HAP-1 (cell line): ENCODE data around the gene MDM2.

Source experiments
- DNase-seq, 2 experiments: peaks; one replicate each; pipeline ENCODE4 v3.0.0-alpha.2; 2016 to 2020; ENCODE audit warnings: low spot score in 2 of 2
- H3K27me3 ChIP-seq: fragments of 250-450 bp; sonication (Bioruptor Pico); 2 replicates; pipeline ENCODE4 v1.5.1; 2020; ENCODE audit warnings: low read depth, mild to moderate bottlenecking, moderate library complexity
- H3K36me3 ChIP-seq: fragments of 250-450 bp; sonication (Bioruptor Pico); replicated peaks from 2 replicates; pipeline ENCODE4 v1.5.1; 2020; ENCODE audit warnings: mild to moderate bottlenecking
- H3K4me1 ChIP-seq: fragments of 250-450 bp; sonication (Bioruptor Pico); 2 replicates; pipeline ENCODE4 v1.5.1; 2020; ENCODE audit warnings: mild to moderate bottlenecking
- H3K4me3 ChIP-seq: fragments of 250-450 bp; sonication (Bioruptor Pico); 2 replicates; pipeline ENCODE4 v1.5.1; 2020; ENCODE audit warnings: mild to moderate bottlenecking, moderate library complexity
- H3K9me3 ChIP-seq: fragments of 250-450 bp; sonication (Bioruptor Pico); 2 replicates; pipeline ENCODE4 v1.5.1; 2020; ENCODE audit warnings: mild to moderate bottlenecking, moderate library complexity
- in situ Hi-C: fragments of 300-500 bp; cut with MboI; formaldehyde crosslinking; loops from 3 replicates; pipeline ENCODE4 v1.14.3; 2020; ENCODE audit warnings: low sequenced_read_pairs, inconsistent platforms, mixed read lengths

The MDM2 gene

GRCh38 chr12:68882251-68882964 lies 74.4 kb downstream of the MDM2 start:
- in situ Hi-C loops: no loop called here
- no peak for DNase-seq
- Histone ChIP-seq H3K9me3 (no peaks in the 10 kb centered on the region; the same call in 1 of the 2 replicates), H3K36me3 (no peaks in the 10 kb centered on the region), H3K4me3 (no peak overlapping the region), H3K27me3 (no peaks in the 10 kb centered on the region), H3K4me1 (no peaks in the 10 kb centered on the region)

- no peaks in the 10 kb centered on the region for H3K4me1 ChIP-seq
- no peaks in the 10 kb centered on the region for H3K27me3 ChIP-seq
- H3K9me3 ChIP-seq: no peaks in the 10 kb centered on the region; the same call in 1 of the 2 replicates
- in situ Hi-C loops: no loop called here
- DNase-seq: no peak
- H3K36me3 ChIP-seq: no peaks in the 10 kb centered on the region
- H3K4me3 ChIP-seq: no peak overlapping the region
Measured at GRCh38 chr12:68883151-68883550, 75.2 kb downstream of the MDM2 start.

- H3K4me1 ChIP-seq: no peaks in the 10 kb centered on the region
- no peaks in the 10 kb centered on the region for H3K36me3 ChIP-seq
- in situ Hi-C loops: no loop called here
- no peaks in the 10 kb centered on the region for H3K9me3 ChIP-seq
- H3K27me3 ChIP-seq: no peaks in the 10 kb centered on the region
- no peak overlapping the region for H3K4me3 ChIP-seq
- no peak for DNase-seq
Measured at GRCh38 chr12:68884251-68884650, 76.3 kb downstream of the MDM2 start.

GRCh38 chr12:68885381-68885780 lies 77.4 kb downstream of the MDM2 start:
- in situ Hi-C loops: no loop called here
- no peaks in the 10 kb centered on the region for H3K9me3 ChIP-seq
- no peaks in the 10 kb centered on the region for H3K36me3 ChIP-seq
- H3K4me1 ChIP-seq: no peaks in the 10 kb centered on the region
- no peak overlapping the region for H3K4me3 ChIP-seq
- no peak for DNase-seq
- H3K27me3 ChIP-seq: no peaks in the 10 kb centered on the region

GRCh38 chr12:68886636-68887572 lies 78.9 kb downstream of the MDM2 start:
- no peaks in the 10 kb centered on the region for H3K27me3 ChIP-seq
- DNase-seq: no peak
- no peaks in the 10 kb centered on the region for H3K9me3 ChIP-seq
- H3K4me3 ChIP-seq: no peak overlapping the region
- no peaks in the 10 kb centered on the region for H3K36me3 ChIP-seq
- in situ Hi-C loops: no loop called here
- no peaks in the 10 kb centered on the region for H3K4me1 ChIP-seq

GRCh38 chr12:68887641-68888040 lies 79.7 kb downstream of the MDM2 start:
- H3K27me3 ChIP-seq: no peaks in the 10 kb centered on the region
- in situ Hi-C loops: no loop called here

GRCh38 chr12:68888243-68888642 lies 80.3 kb downstream of the MDM2 start:
- no peaks in the 10 kb centered on the region for H3K36me3 ChIP-seq
- H3K4me3 ChIP-seq: no peak overlapping the region
- no peaks in the 10 kb centered on the region for H3K4me1 ChIP-seq
- DNase-seq: no peak
- no peaks in the 10 kb centered on the region for H3K9me3 ChIP-seq
- H3K27me3 ChIP-seq: no peaks in the 10 kb centered on the region
- in situ Hi-C loops: no loop called here

More at GRCh38 chr12:68887641-68888040, 79.7 kb downstream of the MDM2 start:
- no peak overlapping the region for H3K4me3 ChIP-seq
- H3K36me3 ChIP-seq: no peaks in the 10 kb centered on the region
- no peaks in the 10 kb centered on the region for H3K4me1 ChIP-seq
- H3K9me3 ChIP-seq: no peaks in the 10 kb centered on the region
- no peak for DNase-seq

- Histone ChIP-seq H3K9me3 (no peaks in the 10 kb centered on the region), H3K36me3 (no peaks in the 10 kb centered on the region), H3K4me1 (no peaks in the 10 kb centered on the region), H3K4me3 (no peak overlapping the region), H3K27me3 (no peaks in the 10 kb centered on the region)
- DNase-seq: no peak
- in situ Hi-C loops: no loop called here
Measured at GRCh38 chr12:68890701-68891113, 82.7 kb downstream of the MDM2 start.

GRCh38 chr12:68891141-68891540 lies 83.2 kb downstream of the MDM2 start:
- no peak for DNase-seq
- H3K27me3 ChIP-seq: no peaks in the 10 kb centered on the region
- in situ Hi-C loops: no loop called here
- H3K9me3 ChIP-seq: no peaks in the 10 kb centered on the region
- no peak overlapping the region for H3K4me3 ChIP-seq
- H3K4me1 ChIP-seq: no peaks in the 10 kb centered on the region
- no peaks in the 10 kb centered on the region for H3K36me3 ChIP-seq

- Histone ChIP-seq H3K4me1 (no peaks in the 10 kb centered on the region), H3K9me3 (no peaks in the 10 kb centered on the region), H3K27me3 (no peaks in the 10 kb centered on the region), H3K4me3 (no peak overlapping the region), H3K36me3 (no peaks in the 10 kb centered on the region)
- no peak for DNase-seq
- in situ Hi-C loops: no loop called here
Measured at GRCh38 chr12:68893201-68893600, 85.2 kb downstream of the MDM2 start.

GRCh38 chr12:68893741-68894140 lies 85.8 kb downstream of the MDM2 start:
- Histone ChIP-seq H3K36me3 (no peaks in the 10 kb centered on the region), H3K27me3 (no peaks in the 10 kb centered on the region), H3K4me3 (no peak overlapping the region), H3K9me3 (no peaks in the 10 kb centered on the region), H3K4me1 (no peaks in the 10 kb centered on the region)
- in situ Hi-C loops: no loop called here
- no peak for DNase-seq

- no peaks in the 10 kb centered on the region for H3K9me3 ChIP-seq
- in situ Hi-C loops: no loop called here
- H3K36me3 ChIP-seq: no peaks in the 10 kb centered on the region
- no peak overlapping the region for H3K4me3 ChIP-seq
- H3K4me1 ChIP-seq: no peaks in the 10 kb centered on the region
- no peaks in the 10 kb centered on the region for H3K27me3 ChIP-seq
- no peak for DNase-seq
Measured at GRCh38 chr12:68894276-68894855, 86.4 kb downstream of the MDM2 start.

- in situ Hi-C loops: no loop called here
- H3K4me3 ChIP-seq: no peak overlapping the region
- no peak for DNase-seq
Measured at GRCh38 chr12:68896881-68897540, 89.0 kb downstream of the MDM2 start.

More at GRCh38 chr12:68896881-68897540, 89.0 kb downstream of the MDM2 start:
- Histone ChIP-seq H3K4me1 (no peaks in the 10 kb centered on the region), H3K36me3 (no peaks in the 10 kb centered on the region), H3K9me3 (no peaks in the 10 kb centered on the region), H3K27me3 (peaks cover 3% of the 10 kb centered on the region; the same call in 1 of the 2 replicates)
